HG03575 (cell line): Measurements from ENCODE around the gene NAV3.

Experiments used
- ATAC-seq: cut with Tn5 transposase; IDR thresholded peaks from one replicate; pipeline ENCODE4 v1.9.1; 2021; ENCODE audit not compliant: unreplicated experiment, insufficient number of reproducible peaks, low FRiP score; ENCODE audit errors: extremely low read depth

The NAV3 gene, protein sequence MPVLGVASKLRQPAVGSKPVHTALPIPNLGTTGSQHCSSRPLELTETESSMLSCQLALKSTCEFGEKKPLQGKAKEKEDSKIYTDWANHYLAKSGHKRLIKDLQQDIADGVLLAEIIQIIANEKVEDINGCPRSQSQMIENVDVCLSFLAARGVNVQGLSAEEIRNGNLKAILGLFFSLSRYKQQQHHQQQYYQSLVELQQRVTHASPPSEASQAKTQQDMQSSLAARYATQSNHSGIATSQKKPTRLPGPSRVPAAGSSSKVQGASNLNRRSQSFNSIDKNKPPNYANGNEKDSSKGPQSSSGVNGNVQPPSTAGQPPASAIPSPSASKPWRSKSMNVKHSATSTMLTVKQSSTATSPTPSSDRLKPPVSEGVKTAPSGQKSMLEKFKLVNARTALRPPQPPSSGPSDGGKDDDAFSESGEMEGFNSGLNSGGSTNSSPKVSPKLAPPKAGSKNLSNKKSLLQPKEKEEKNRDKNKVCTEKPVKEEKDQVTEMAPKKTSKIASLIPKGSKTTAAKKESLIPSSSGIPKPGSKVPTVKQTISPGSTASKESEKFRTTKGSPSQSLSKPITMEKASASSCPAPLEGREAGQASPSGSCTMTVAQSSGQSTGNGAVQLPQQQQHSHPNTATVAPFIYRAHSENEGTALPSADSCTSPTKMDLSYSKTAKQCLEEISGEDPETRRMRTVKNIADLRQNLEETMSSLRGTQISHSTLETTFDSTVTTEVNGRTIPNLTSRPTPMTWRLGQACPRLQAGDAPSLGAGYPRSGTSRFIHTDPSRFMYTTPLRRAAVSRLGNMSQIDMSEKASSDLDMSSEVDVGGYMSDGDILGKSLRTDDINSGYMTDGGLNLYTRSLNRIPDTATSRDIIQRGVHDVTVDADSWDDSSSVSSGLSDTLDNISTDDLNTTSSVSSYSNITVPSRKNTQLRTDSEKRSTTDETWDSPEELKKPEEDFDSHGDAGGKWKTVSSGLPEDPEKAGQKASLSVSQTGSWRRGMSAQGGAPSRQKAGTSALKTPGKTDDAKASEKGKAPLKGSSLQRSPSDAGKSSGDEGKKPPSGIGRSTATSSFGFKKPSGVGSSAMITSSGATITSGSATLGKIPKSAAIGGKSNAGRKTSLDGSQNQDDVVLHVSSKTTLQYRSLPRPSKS (N-terminal part only)

DNA sequence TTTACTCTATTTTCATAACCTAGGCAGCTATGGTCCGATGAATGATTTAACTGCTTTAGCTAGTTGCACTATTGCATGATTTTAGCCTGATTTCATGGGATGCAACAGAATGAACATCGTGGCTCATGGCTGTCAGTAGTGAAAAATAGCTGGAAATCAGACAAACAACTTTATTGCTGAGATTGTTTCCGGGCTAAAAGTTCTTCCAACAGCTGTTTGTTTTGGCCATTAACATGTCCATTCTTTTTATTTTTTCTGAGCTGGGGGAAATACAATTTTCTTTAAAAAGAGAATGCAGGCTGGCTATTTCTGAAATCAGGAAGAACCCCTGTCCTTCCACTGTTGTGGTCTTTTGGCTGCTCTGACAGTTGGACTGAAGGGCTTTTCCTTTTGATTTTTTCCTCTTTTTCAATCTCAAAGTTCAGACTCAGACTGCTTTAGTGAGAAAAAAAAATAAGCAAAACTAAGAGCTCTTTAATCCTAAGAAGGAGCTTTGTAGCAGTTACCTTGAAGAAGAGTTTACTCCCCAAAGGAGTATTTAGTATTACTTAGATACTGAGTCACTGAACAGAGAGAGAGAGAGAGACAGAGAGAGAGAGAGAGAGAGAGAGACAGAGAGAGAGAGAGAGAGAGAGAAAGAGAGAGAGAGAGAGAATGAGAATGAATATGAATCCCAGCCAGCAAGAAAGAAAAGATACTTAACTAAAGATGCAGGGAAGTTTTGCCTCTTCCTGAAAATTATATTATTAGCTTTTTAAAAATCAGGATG lies at the start of gene NAV3:
Gene NAV3 (plus strand): TSS at position 312 of the 769 bp plus-strand sequence. CDS start 568 bp downstream, outside the sequence.
- ATAC-seq = no peak

DNA sequence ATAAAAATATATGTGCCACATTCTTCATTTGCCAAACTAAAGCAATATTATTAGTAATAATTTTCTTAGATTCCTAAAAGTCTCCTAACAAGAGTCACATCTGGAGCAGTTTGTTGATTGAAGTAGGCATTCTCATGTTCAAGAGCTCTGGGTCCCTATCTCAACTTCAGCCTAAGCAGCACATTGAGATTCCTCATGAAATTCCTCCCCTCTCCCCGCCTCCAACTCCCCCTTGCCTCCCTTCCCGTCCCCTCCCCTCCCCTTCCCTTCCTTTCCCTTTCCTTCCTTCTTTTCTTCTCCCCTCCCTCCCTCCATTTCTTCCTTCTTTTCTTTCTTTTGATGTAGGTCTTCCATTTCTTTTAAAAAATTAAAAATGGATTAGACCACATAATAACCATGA lies 48.7 kb upstream of the NAV3 start:
- ATAC-seq = no peak

DNA sequence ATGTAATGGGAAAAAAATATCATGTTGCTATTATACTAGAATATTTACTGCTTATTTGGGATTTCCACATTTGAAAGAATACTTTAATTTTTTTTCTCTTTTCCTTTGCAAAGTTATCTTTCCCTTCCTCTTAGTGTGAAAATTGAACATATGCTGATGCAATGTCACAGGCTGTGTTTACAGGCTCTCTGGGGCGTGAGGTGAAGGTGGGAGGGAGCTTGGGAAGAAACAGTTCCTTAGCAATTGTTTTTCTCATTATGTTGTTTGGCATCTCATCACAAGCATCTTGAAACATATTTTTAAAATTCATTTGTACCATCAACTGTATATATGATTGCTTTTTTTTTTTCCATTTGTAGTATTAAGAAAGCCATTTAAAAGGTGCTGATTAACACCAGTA lies 47.9 kb upstream of the NAV3 start:
- no peak for ATAC-seq

DNA sequence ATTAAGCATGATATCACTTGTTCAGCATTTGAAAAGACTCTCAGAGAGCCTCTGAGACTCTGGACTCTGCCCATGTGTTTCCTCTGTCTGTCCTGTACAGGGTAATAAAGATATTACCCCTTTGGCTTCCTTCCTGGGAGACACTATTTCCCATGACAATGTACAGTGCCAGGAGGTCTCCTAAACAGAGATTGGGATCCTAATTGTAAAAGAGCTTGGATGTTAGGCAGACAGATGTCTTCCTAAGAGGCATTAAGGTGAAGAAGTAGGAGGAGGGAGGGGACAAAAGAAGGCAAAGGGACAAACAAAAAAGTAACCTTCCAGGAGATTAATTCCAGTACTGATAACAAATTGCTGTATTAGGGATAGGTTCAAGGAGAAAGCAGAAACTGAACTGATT lies 45.5 kb upstream of the NAV3 start:
- ATAC-seq = no peak

DNA sequence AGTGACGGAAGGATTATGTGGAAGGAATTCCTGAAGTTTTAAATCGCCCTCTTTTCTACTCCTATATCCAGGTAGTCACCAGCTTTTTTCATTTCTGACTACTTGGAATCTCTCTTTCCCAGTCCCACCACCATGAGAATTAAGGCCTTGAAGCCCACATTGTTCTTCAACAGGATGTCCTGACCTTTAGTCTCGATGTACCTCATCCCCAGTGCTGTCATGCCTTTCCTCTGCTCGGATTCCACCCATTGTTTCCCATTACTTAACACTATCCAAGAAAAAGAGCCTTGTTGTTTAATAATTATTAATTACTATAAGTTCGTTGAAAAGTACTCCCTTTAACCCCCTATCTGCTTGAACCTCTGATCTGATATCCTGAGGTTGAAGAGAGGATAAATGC lies 44.0 kb upstream of the NAV3 start:
- no peak for ATAC-seq

DNA sequence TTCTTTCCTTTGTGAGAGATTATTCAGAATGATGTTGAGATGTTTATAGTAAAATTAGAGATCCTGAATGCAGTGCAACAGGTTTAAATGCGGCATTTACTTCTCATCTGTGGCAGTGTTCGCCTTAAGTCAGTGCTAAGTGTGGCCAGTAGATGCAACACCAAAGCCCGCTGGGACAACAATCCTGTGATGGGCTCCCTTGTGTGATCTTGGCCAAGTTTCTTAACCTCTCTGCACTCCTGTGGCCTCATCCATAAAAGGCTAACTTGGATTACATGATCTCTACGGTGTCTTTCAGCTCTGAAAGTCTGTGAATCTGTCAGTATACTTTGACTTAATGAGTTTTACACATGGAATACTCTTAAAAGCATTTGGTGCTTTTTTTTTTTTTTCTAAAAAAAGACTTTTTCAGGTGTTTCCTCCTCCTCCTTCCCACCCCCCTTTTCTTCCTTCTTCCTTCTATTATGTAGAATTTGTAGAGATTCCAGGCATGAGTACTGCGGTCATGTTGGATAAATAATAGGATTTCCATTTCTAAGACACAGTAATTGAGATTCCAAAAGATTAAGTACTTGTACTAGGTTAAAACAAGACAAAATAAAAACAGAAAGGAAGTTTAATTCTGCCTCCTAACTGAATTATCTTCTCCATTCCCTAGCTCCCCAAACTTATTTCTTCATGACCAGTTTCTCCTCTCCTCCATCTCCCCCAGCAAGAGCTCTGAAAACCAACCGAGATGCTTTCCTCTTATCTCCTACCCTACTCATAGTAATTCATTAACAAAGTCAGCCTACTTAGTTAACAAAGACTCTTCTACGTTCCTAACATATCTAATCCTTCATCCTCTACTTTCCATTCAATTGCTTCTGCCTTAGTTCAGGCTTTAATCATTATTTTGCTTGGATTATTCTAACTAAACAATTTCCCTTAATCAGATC lies 42.2 kb upstream of the NAV3 start:
- no peak for ATAC-seq

DNA sequence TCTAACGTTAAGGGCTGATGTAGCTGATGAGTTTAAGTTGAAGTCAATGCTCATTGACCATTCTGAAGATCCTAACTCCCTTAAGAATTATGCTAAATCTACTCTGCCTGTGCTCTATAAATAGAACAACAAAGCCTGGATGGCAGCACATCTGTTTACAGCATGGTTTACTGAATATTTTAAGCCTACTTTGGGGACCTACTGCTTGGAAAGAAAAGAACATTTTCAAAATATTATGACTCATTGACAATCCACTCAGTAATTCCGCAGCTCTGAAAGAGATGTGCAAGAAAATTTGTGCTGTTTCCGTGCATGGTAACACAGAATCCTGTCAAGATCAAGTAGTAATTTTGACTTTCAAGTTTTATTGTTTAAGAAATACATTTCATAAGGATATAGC lies 35.0 kb upstream of the NAV3 start:
- ATAC-seq = no peak

DNA sequence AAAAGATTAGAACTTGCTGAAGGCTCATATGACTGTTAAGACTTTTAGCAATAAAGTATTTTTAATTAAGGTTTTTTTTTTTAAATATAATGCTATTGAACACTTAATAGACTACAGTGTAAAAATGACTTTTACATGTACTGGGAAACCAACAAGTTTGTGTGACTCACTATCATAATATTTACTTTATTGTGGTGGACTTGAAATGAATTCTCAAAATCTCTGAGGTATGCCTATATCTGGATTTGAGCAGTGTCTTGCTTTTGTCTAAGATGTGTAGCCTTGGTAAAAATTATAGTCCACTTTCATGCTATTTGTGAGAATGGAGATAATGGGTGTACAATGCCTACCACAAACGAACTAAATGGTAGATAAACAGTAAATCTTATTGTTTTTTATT lies 33.9 kb upstream of the NAV3 start:
- ATAC-seq = no peak

DNA sequence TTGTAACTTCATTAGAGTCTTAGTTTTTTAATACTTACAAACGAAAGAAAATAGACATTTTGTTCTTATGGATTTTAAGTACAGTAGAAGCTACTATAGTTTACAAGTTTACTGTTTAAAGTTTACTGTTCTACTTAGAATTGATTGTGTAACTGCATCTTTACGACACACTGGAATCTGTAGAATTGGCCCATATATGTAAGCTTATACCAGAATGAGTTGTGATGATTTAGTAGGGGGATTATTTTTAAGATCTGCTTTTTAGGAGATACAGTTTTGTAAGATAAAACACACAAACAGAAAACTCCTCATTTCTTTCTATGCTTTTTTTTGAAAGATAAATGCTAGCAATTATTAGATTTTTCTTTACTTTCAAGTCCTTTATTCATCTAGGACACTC lies 30.2 kb upstream of the NAV3 start:
- ATAC-seq = no peak

DNA sequence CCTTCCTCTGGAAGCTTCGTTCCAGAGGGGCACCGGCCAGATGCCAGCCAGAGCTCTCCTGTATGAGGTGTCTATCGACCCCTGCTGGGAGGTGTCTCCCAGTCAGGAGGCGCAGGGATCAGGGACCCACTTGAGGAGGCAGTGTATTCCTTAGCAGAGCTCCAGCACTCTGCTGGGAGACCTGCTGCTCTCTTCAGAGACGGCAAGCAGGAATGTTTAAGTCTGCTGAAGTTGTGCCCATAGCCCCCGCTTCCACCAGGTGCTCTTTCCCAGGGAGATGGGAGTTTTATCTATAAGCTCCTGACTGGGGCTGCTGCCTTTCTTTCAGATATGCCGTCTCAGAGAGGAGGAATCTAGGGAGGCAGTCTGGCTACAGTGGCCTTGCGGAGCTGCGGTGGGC lies 22.2 kb upstream of the NAV3 start:
- no peak for ATAC-seq

DNA sequence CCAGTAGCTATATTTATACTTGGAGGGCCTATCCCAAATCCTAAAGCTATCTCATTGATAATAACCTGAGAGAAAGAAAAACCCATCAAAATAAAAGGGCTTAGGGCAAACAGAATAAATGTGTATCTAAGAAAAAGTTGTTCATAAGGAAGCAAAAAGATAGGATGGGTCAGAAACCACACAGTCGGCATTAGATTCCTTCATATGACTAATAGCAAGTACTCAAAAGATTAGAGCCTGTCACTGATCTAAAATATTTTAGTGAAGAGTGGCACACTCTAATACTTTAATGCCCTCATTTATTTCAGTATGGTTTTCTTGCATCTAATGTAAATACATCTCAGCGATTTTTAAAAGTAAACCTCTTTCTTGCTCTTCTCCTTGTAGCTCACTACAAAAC lies 17.1 kb upstream of the NAV3 start:
- ATAC-seq = no peak

DNA sequence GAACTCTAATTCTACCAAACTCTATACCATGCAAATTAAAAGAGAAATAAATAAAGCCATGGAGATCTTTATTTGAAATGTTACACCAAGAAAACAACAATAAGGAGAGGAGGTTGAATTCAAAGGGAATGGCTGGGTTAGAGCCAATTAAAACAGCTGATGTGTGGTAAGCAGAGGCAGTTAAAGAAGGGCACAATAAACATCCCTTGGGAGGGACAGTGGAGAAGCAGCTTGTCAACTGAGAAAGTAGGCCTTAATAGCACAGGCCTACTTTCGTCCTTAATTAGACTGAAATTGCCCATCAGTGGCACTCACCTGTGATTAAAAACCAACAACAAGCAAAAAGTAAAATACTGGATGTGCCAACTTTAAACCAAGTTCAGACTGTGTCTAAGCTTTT lies 16.3 kb upstream of the NAV3 start:
- no peak for ATAC-seq

DNA sequence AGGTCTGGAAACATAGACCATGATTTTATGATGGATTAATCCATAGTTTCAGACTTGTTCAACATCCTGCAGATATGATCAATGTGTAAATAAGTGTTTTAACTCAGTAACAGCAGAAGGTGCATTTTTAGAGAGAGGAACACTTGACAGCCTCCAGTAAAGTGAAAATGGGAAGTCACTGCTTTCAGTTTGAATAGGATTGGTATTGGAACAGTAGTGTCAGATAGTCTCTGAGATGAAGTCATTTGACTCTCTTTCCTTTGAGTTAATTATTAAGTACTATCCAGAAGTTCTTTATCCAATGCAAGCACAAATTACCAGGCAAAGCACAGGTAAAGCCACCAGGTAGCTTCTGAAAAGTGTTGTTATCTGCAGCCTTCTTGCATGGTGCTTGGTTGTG lies 14.5 kb upstream of the NAV3 start:
- ATAC-seq = peak; percentile 99

DNA sequence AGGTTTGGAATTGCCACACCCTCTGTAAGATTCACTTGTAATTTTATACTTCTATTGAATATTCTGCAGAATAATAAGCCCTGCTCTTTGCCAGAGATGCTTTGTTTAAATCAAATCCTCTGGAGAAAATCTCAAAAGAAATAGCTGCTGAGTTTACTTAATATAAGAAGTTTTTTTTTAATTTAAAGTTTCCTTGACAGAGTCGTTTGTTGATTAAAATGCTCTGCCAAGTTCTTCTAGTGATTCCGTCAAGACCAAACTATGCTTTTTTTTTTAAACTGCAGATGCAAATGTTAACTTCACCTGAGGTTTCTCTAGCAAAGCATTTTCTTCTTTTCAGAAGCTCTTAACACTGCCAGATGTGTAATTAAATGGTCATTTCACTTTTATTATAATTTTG lies 13.4 kb upstream of the NAV3 start:
- no peak for ATAC-seq

DNA sequence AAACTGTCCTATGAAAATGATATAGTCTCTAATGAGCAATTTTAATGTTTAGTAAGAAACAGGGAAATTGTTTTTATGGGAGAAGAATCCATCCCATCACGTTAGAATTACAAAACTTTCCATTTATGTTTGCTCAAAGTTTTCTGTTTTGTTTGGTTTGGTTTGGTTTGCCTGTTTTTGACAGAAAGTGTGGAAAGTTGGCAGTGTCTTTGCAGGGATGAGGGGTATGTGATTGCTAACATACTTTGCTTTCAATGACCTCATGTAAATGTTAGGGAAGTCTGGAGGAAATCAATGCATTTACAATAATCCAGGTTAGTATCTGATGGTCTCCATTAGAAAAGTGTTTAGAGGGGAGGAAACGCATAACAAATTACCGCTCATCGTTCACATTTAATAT lies 12.3 kb upstream of the NAV3 start:
- ATAC-seq = no peak

DNA sequence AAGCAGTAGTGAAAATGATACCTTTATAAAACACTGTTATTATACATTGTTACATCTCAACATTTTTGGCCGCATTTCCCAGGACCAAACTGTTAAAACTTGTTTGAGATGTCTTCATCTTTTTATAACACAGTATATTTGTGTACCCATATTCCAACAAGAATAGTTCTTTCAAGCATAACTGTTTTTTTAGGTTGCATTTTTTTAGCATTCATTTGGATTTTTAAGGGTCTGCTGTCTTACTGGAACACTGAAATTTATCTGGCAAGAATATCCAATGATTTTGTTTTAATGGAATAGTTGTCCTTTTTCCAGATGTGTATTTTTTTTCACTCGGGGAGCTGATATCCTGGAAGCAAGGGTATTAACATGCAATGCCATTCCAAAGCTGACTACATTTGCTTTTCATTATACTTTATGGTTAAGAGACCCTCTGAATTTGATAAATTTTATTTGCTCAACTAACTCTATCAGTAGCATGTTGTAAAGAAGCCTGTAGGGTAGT lies 8.9 kb upstream of the NAV3 start:
- no peak for ATAC-seq

DNA sequence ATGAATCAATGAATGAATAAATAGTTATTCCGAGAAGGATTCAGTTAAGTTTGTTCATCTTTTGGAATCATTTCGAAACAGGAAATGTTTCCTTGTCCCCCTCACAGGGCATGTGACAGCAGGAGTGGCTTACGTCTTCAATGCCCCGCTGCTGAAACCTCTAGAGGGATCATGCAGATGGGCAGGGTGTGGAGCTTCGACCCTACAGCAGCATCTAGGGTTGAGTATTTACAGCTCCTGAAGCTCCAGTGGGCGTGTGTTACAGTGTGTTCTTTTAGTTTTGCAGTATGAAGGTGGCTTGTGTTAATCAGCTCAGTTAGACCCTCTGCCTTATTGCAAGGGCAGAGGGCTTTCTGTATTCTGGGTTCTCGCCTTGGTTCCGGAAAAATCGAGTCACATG lies 2.6 kb downstream of the NAV3 start:
- no peak for ATAC-seq

DNA sequence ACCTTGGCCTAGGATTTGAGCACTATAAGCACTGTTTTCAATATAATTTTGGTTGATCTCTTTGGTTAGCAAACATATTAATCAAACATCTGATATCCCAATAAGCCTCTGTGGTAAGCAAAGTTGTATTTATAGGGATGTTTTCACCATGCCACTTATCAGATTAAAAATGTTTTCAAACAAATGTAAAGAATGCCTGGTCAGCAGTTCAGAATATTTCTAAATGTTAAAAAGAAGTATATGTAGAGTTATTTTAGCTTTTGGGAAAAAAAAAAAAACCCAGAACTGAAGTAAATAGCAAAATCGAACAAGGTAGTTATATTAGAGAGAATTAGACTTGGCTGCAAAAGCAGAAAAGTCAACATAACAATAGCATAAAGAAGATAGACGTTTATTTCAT lies 3.9 kb downstream of the NAV3 start:
- ATAC-seq = no peak
